Measurements from ENCODE around the gene ZNF700. TPM values are rescaled to one million over a fixed set of nuclear protein-coding genes. Genes with fewer than 3 reads are reported as not detected.
"Not testable (repeated sequence)": the region's sequence is repeated elsewhere in the genome, so short reads cannot be mapped to it uniquely, and the experiment has no call there.

The ZNF700 gene
- total RNA-seq, 4 donors from 2014 or later, result 25.8 to 38.3 (median 29.1) TPM

GRCh38 chr19:11927227-11927626, 2.3 kb downstream of the ZNF700 start:
- 82 to 100% methylated on average over 1 to 3 of the region's 3 CpGs for WGBS, 2 donors (ENCODE audit: low coverage in 1 of 2)
- H3K36me3 ChIP-seq, result peaks cover 0 to 5% (median 2%) of the 10 kb centered on the region in 4 donors
- H3K4me3 ChIP-seq, result no peak overlapping the region
- intact Hi-C loops (cut with DNase I; ENCODE audit: low total_unique reads) (no loop called here), in situ Hi-C loops (cut with MboI; ENCODE audit: low pct_ligation_motif_present in 1 of 4, low pct_unique_long_range_greater_than_20kb in 1 of 4, low sequenced_read_pairs in 3 of 4) (no loop called here)
- H3K27ac ChIP-seq, result no peak overlapping the region
- no peak for DNase-seq
- H3K9me3 ChIP-seq, result peaks cover 0 to 7% of the 10 kb centered on the region in 2 donors
- peaks cover 11 to 26% (median 18%) of the 10 kb centered on the region in 4 donors for H3K4me1 ChIP-seq
- no peaks in the 10 kb centered on the region for H3K27me3 ChIP-seq
- TF ChIP-seq POLR2AphosphoS5 (IDR thresholded peaks at IDR 0.05) (no peak), POLR2A (IDR thresholded peaks at IDR 0.05) (no peak), EP300 (IDR thresholded peaks at IDR 0.05; ENCODE audit: low read depth) (no peak), CTCF (IDR thresholded peaks at IDR 0.05) (no peak)

GRCh38 chr19:11931051-11931450, 6.1 kb downstream of the ZNF700 start:
- Histone ChIP-seq H3K9me3 (peaks cover 10 to 32% of the 10 kb centered on the region in 2 donors), H3K36me3 (peaks cover 0 to 17% (median 8%) of the 10 kb centered on the region in 4 donors), H3K4me3 (no peak overlapping the region), H3K27me3 (no peaks in the 10 kb centered on the region), H3K27ac (no peak overlapping the region), H3K4me1 (peaks cover 8 to 14% (median 10%) of the 10 kb centered on the region in 4 donors)
- WGBS, 2 donors (ENCODE audit: low coverage in 1 of 2), result 74 to 83% methylated on average over 1 to 3 of the region's 3 CpGs
- peak; percentile 9 for DNase-seq
- TF ChIP-seq POLR2A (IDR thresholded peaks at IDR 0.05), result no peak
- no peak for TF ChIP-seq POLR2AphosphoS5 (IDR thresholded peaks at IDR 0.05)
- no peak for TF ChIP-seq CTCF (IDR thresholded peaks at IDR 0.05)
- TF ChIP-seq EP300 (IDR thresholded peaks at IDR 0.05; ENCODE audit: low read depth), result no peak
- in situ Hi-C loops (cut with MboI; ENCODE audit: low pct_ligation_motif_present in 1 of 4, low pct_unique_long_range_greater_than_20kb in 1 of 4, low sequenced_read_pairs in 3 of 4), result no loop called here
- intact Hi-C loops (cut with DNase I; ENCODE audit: low total_unique reads), result no loop called here

GRCh38 chr19:11931513-11931912, 6.6 kb downstream of the ZNF700 start:
- peaks cover 4 to 10% (median 8%) of the 10 kb centered on the region in 4 donors for H3K4me1 ChIP-seq
- H3K4me3 ChIP-seq, result no peak overlapping the region
- WGBS, 2 donors (ENCODE audit: low coverage in 1 of 2), result 94 to 96% methylated on average over 3 of the region's 3 CpGs
- no peak for DNase-seq
- in situ Hi-C loops (cut with MboI; ENCODE audit: low pct_ligation_motif_present in 1 of 4, low pct_unique_long_range_greater_than_20kb in 1 of 4, low sequenced_read_pairs in 3 of 4) (no loop called here), intact Hi-C loops (cut with DNase I; ENCODE audit: low total_unique reads) (no loop called here)
- H3K27ac ChIP-seq, result no peak overlapping the region
- no peaks in the 10 kb centered on the region for H3K27me3 ChIP-seq
- TF ChIP-seq EP300 (IDR thresholded peaks at IDR 0.05; ENCODE audit: low read depth), result no peak
- TF ChIP-seq CTCF (IDR thresholded peaks at IDR 0.05), result no peak
- TF ChIP-seq POLR2AphosphoS5 (IDR thresholded peaks at IDR 0.05), result no peak
- TF ChIP-seq POLR2A (IDR thresholded peaks at IDR 0.05), result no peak
- peaks cover 0 to 17% (median 8%) of the 10 kb centered on the region in 4 donors for H3K36me3 ChIP-seq
- peaks cover 10 to 32% of the 10 kb centered on the region in 2 donors for H3K9me3 ChIP-seq

- H3K4me1 ChIP-seq; H3K27ac ChIP-seq; DNase-seq; in situ Hi-C loops (cut with MboI; ENCODE audit: low pct_ligation_motif_present in 1 of 4, low pct_unique_long_range_greater_than_20kb in 1 of 4, low sequenced_read_pairs in 3 of 4); H3K4me3 ChIP-seq; intact Hi-C loops (cut with DNase I; ENCODE audit: low total_unique reads); H3K27me3 ChIP-seq: not testable (repeated sequence)
- Histone ChIP-seq H3K36me3 (peaks cover 0 to 41% (median 15%) of the 10 kb centered on the region in 4 donors), H3K9me3 (peaks cover 39 to 59% of the 10 kb centered on the region in 2 donors)
- 97% methylated on average over 3 of the region's 3 CpGs; no CpG with 5 or more reads in 1 of the 2 donors for WGBS, 2 donors (ENCODE audit: low coverage in 1 of 2)
Observed at GRCh38 chr19:11935829-11936228, 10.9 kb downstream of the ZNF700 start.

- intact Hi-C loops (cut with DNase I; ENCODE audit: low total_unique reads); H3K27ac ChIP-seq; H3K4me3 ChIP-seq; in situ Hi-C loops (cut with MboI; ENCODE audit: low pct_ligation_motif_present in 1 of 4, low pct_unique_long_range_greater_than_20kb in 1 of 4, low sequenced_read_pairs in 3 of 4); H3K27me3 ChIP-seq; DNase-seq; H3K4me1 ChIP-seq: not testable (repeated sequence)
- Histone ChIP-seq H3K9me3 (peaks cover 60 to 74% of the 10 kb centered on the region in 2 donors), H3K36me3 (peaks cover 0 to 62% (median 21%) of the 10 kb centered on the region in 4 donors)
- WGBS, 2 donors (ENCODE audit: low coverage in 1 of 2), result 94 to 99% methylated on average over 2 to 3 of the region's 3 CpGs
Observed at GRCh38 chr19:11938383-11938782, 13.5 kb downstream of the ZNF700 start.

GRCh38 chr19:11941361-11941887, 16.5 kb downstream of the ZNF700 start:
- H3K4me3 ChIP-seq; in situ Hi-C loops (cut with MboI; ENCODE audit: low pct_ligation_motif_present in 1 of 4, low pct_unique_long_range_greater_than_20kb in 1 of 4, low sequenced_read_pairs in 3 of 4); DNase-seq; H3K4me1 ChIP-seq; H3K27me3 ChIP-seq; H3K27ac ChIP-seq; intact Hi-C loops (cut with DNase I; ENCODE audit: low total_unique reads): not testable (repeated sequence)
- peaks cover 81 to 83% of the 10 kb centered on the region in 2 donors for H3K9me3 ChIP-seq
- 98% methylated on average over 15 of the region's 29 CpGs; no CpG with 5 or more reads in 1 of the 2 donors for WGBS, 2 donors (ENCODE audit: low coverage in 1 of 2)
- H3K36me3 ChIP-seq, result peaks cover 0 to 78% (median 33%) of the 10 kb centered on the region in 4 donors
